Measurements from ENCODE around the gene MAD2L1BP.
A peak's percentile ranks its signal among the peaks of the same experiment; 100 is the strongest.

MAD2L1BP gene

GRCh38 chr6:43671801-43672690 lies 36.4 kb downstream of the MAD2L1BP start:
- peaks cover 59 to 65% of the 10 kb centered on the region in 2 experiments for H3K36me3 ChIP-seq (ENCODE audit: control insufficient read depth in 1 of 2, insufficient read depth in 2 of 2, low read depth in 1 of 2, low read length in 2 of 2)
- 95% methylated on average over 14 of the region's 16 CpGs for WGBS
- H3K14ac ChIP-seq (ENCODE audit: low read length in 2 of 2) = no peak overlapping the region
- H3K9me3 ChIP-seq (ENCODE audit: control insufficient read depth, low read length) = no peaks in the 10 kb centered on the region
- H3K4me1 ChIP-seq (ENCODE audit: control insufficient read depth, insufficient read depth, low read depth, low read length) = peaks cover 16% of the 10 kb centered on the region
- H2BK120ac ChIP-seq (ENCODE audit: low read depth, low read length) = no peak overlapping the region
- DNase-seq = no peak
- H3K18ac ChIP-seq (ENCODE audit: low read depth in 1 of 2, low read length in 2 of 2) = no peak overlapping the region
- no peak overlapping the region for H2BK12ac ChIP-seq (ENCODE audit: low read length in 2 of 2)
- no peak overlapping the region for H3K27ac ChIP-seq (ENCODE audit: low read length, poor library complexity, severe bottlenecking)
- H3K27me3 ChIP-seq (ENCODE audit: control insufficient read depth in 1 of 2, insufficient read depth in 1 of 2, low read length in 2 of 2) = no peaks in the 10 kb centered on the region
- H2BK5ac ChIP-seq (ENCODE audit: low read depth, low read length, poor library complexity, severe bottlenecking) = no peak overlapping the region
- H3K9ac ChIP-seq (ENCODE audit: low read length) = peak overlapping the region; percentile 8
- no peak overlapping the region for H4K91ac ChIP-seq (ENCODE audit: low read length)
- no peak overlapping the region for H2BK15ac ChIP-seq (ENCODE audit: low read depth, poor library complexity, severe bottlenecking)
- no peak overlapping the region for H3K23ac ChIP-seq (ENCODE audit: low read length in 2 of 2)
- no peak overlapping the region for H3K4me3 ChIP-seq (ENCODE audit: insufficient read depth in 1 of 2, low read depth in 1 of 2, low read length in 2 of 2)
- no peak overlapping the region for H2AFZ ChIP-seq (ENCODE audit: low read depth, low read length)
- no peak overlapping the region for H4K8ac ChIP-seq (ENCODE audit: low read length)
- peaks cover 8% of the 10 kb centered on the region for H3K79me1 ChIP-seq (replicated peaks; ENCODE audit: low read length, poor library complexity, severe bottlenecking)
- H3K4me2 ChIP-seq (ENCODE audit: low read length, poor library complexity, severe bottlenecking) = no peak overlapping the region
- no peak overlapping the region for H2AK5ac ChIP-seq (ENCODE audit: low read length, severe bottlenecking)
- H3K4ac ChIP-seq (ENCODE audit: low read depth in 1 of 2, low read length in 2 of 2) = no peak overlapping the region

- 94% methylated on average over 15 of the region's 15 CpGs for WGBS
- Histone ChIP-seq H3K4me3 (ENCODE audit: insufficient read depth in 1 of 2, low read depth in 1 of 2, low read length in 2 of 2) (no peak overlapping the region), H3K9me3 (ENCODE audit: control insufficient read depth, low read length) (no peaks in the 10 kb centered on the region), H3K18ac (ENCODE audit: low read depth in 1 of 2, low read length in 2 of 2) (no peak overlapping the region), H2BK5ac (ENCODE audit: low read depth, low read length, poor library complexity, severe bottlenecking) (no peak overlapping the region), H3K23ac (ENCODE audit: low read length in 2 of 2) (no peak overlapping the region), H3K27ac (ENCODE audit: low read length, poor library complexity, severe bottlenecking) (no peak overlapping the region), H3K14ac (ENCODE audit: low read length in 2 of 2) (no peak overlapping the region), H2BK12ac (ENCODE audit: low read length in 2 of 2) (no peak overlapping the region), H2BK120ac (ENCODE audit: low read depth, low read length) (no peak overlapping the region), H3K4me2 (ENCODE audit: low read length, poor library complexity, severe bottlenecking) (no peak overlapping the region), H3K9ac (ENCODE audit: low read length) (no peak overlapping the region), H2AFZ (ENCODE audit: low read depth, low read length) (no peak overlapping the region), H3K4me1 (ENCODE audit: control insufficient read depth, insufficient read depth, low read depth, low read length) (peaks cover 2% of the 10 kb centered on the region), H3K79me1 (replicated peaks; ENCODE audit: low read length, poor library complexity, severe bottlenecking) (peaks cover 17% of the 10 kb centered on the region), H3K36me3 (ENCODE audit: control insufficient read depth in 1 of 2, insufficient read depth in 2 of 2, low read depth in 1 of 2, low read length in 2 of 2) (peaks cover 74 to 78% of the 10 kb centered on the region in 2 experiments), H2AK5ac (ENCODE audit: low read length, severe bottlenecking) (no peak overlapping the region), H3K4ac (ENCODE audit: low read depth in 1 of 2, low read length in 2 of 2) (no peak overlapping the region), H3K27me3 (ENCODE audit: control insufficient read depth in 1 of 2, insufficient read depth in 1 of 2, low read length in 2 of 2) (no peaks in the 10 kb centered on the region), H2BK15ac (ENCODE audit: low read depth, poor library complexity, severe bottlenecking) (no peak overlapping the region), H4K8ac (ENCODE audit: low read length) (no peak overlapping the region), H4K91ac (ENCODE audit: low read length) (no peak overlapping the region)
- no peak for DNase-seq
These were observed 37.9 kb downstream of the MAD2L1BP start for GRCh38 chr6:43673444-43674084.

GRCh38 chr6:43674291-43674690 lies 38.7 kb downstream of the MAD2L1BP start:
- H3K79me1 ChIP-seq (replicated peaks; ENCODE audit: low read length, poor library complexity, severe bottlenecking) = peaks cover 22% of the 10 kb centered on the region
- H3K27ac ChIP-seq (ENCODE audit: low read length, poor library complexity, severe bottlenecking) = no peak overlapping the region
- H2BK5ac ChIP-seq (ENCODE audit: low read depth, low read length, poor library complexity, severe bottlenecking) = no peak overlapping the region
- no peaks in the 10 kb centered on the region for H3K9me3 ChIP-seq (ENCODE audit: control insufficient read depth, low read length)
- H2AFZ ChIP-seq (ENCODE audit: low read depth, low read length) = no peak overlapping the region
- no peak overlapping the region for H3K4me3 ChIP-seq (ENCODE audit: insufficient read depth in 1 of 2, low read depth in 1 of 2, low read length in 2 of 2)
- no peaks in the 10 kb centered on the region for H3K4me1 ChIP-seq (ENCODE audit: control insufficient read depth, insufficient read depth, low read depth, low read length)
- no peak for DNase-seq
- no peak overlapping the region for H2BK15ac ChIP-seq (ENCODE audit: low read depth, poor library complexity, severe bottlenecking)
- no peak overlapping the region for H3K4ac ChIP-seq (ENCODE audit: low read depth in 1 of 2, low read length in 2 of 2)
- no peak overlapping the region for H2BK120ac ChIP-seq (ENCODE audit: low read depth, low read length)
- no peak overlapping the region for H2AK5ac ChIP-seq (ENCODE audit: low read length, severe bottlenecking)
- peaks cover 81 to 82% of the 10 kb centered on the region in 2 experiments for H3K36me3 ChIP-seq (ENCODE audit: control insufficient read depth in 1 of 2, insufficient read depth in 2 of 2, low read depth in 1 of 2, low read length in 2 of 2)
- H3K18ac ChIP-seq (ENCODE audit: low read depth in 1 of 2, low read length in 2 of 2) = no peak overlapping the region
- no peak overlapping the region for H3K23ac ChIP-seq (ENCODE audit: low read length in 2 of 2)
- H4K8ac ChIP-seq (ENCODE audit: low read length) = no peak overlapping the region
- H3K4me2 ChIP-seq (ENCODE audit: low read length, poor library complexity, severe bottlenecking) = no peak overlapping the region
- no peak overlapping the region for H3K14ac ChIP-seq (ENCODE audit: low read length in 2 of 2)
- no CpG with 5 or more reads among the region's 2 CpGs for WGBS
- H4K91ac ChIP-seq (ENCODE audit: low read length) = no peak overlapping the region
- H3K9ac ChIP-seq (ENCODE audit: low read length) = no peak overlapping the region
- H3K27me3 ChIP-seq (ENCODE audit: control insufficient read depth in 1 of 2, insufficient read depth in 1 of 2, low read length in 2 of 2) = no peaks in the 10 kb centered on the region
- H2BK12ac ChIP-seq (ENCODE audit: low read length in 2 of 2) = no peak overlapping the region

- Histone ChIP-seq H3K36me3 (ENCODE audit: control insufficient read depth in 1 of 2, insufficient read depth in 2 of 2, low read depth in 1 of 2, low read length in 2 of 2) (peaks cover 88 to 89% of the 10 kb centered on the region in 2 experiments), H3K9me3 (ENCODE audit: control insufficient read depth, low read length) (no peaks in the 10 kb centered on the region), H3K27ac (ENCODE audit: low read length, poor library complexity, severe bottlenecking) (no peak overlapping the region), H2AFZ (ENCODE audit: low read depth, low read length) (no peak overlapping the region), H2BK15ac (ENCODE audit: low read depth, poor library complexity, severe bottlenecking) (no peak overlapping the region), H2BK120ac (ENCODE audit: low read depth, low read length) (no peak overlapping the region), H2BK5ac (ENCODE audit: low read depth, low read length, poor library complexity, severe bottlenecking) (no peak overlapping the region), H2AK5ac (ENCODE audit: low read length, severe bottlenecking) (no peak overlapping the region), H3K18ac (ENCODE audit: low read depth in 1 of 2, low read length in 2 of 2) (no peak overlapping the region), H3K27me3 (ENCODE audit: control insufficient read depth in 1 of 2, insufficient read depth in 1 of 2, low read length in 2 of 2) (no peaks in the 10 kb centered on the region), H4K8ac (ENCODE audit: low read length) (no peak overlapping the region), H4K91ac (ENCODE audit: low read length) (no peak overlapping the region), H3K79me1 (replicated peaks; ENCODE audit: low read length, poor library complexity, severe bottlenecking) (peaks cover 28% of the 10 kb centered on the region), H3K4me2 (ENCODE audit: low read length, poor library complexity, severe bottlenecking) (no peak overlapping the region), H3K4ac (ENCODE audit: low read depth in 1 of 2, low read length in 2 of 2) (peak overlapping the region in 1 of 2 experiments; percentile 30), H3K4me3 (ENCODE audit: insufficient read depth in 1 of 2, low read depth in 1 of 2, low read length in 2 of 2) (no peak overlapping the region), H3K23ac (ENCODE audit: low read length in 2 of 2) (no peak overlapping the region), H3K9ac (ENCODE audit: low read length) (no peak overlapping the region), H3K4me1 (ENCODE audit: control insufficient read depth, insufficient read depth, low read depth, low read length) (no peaks in the 10 kb centered on the region), H2BK12ac (ENCODE audit: low read length in 2 of 2) (no peak overlapping the region), H3K14ac (ENCODE audit: low read length in 2 of 2) (no peak overlapping the region)
- no peak for DNase-seq
- WGBS = 97% methylated on average over 8 of the region's 8 CpGs
These were observed 39.3 kb downstream of the MAD2L1BP start for GRCh38 chr6:43674921-43675320.
